K562 (cell line): ENCODE measurements around the gene ST7. TPM values are rescaled to one million over a fixed set of nuclear protein-coding genes. Genes with fewer than 3 reads are reported as not detected.
A peak's percentile ranks its signal among the peaks of the same experiment; 100 is the strongest.

Experiments used
- BHLHE40 ChIP-seq: IDR thresholded peaks from 2 replicates; pipeline ENCODE4 v1.6.1; 2011; ENCODE audit warnings: low read length, improper control_type of control experiment
- CBX5 ChIP-seq: IDR thresholded peaks from 2 replicates; pipeline ENCODE4 v1.6.1; 2014; ENCODE audit warnings: low read depth, borderline replicate concordance
- EP400 ChIP-seq: fragments of 450-650 bp; IDR thresholded peaks from 2 replicates; pipeline ENCODE4 v1.6.1; 2017; ENCODE audit warnings: antibody characterized with exemption, mild to moderate bottlenecking, moderate library complexity
- ETS2 ChIP-seq: IDR thresholded peaks from 2 replicates; pipeline ENCODE4 v1.6.1; 2016; ENCODE audit warnings: borderline replicate concordance, missing genetic modification characterization, mild to moderate bottlenecking, moderate library complexity, missing compliant biosample characterization; ENCODE audit not compliant: poor library complexity, severe bottlenecking
- FOXM1 ChIP-seq, 2 experiments: fragments of 450-650 bp in 1 of 2; sonication (generic) in 1 of 2; formaldehyde crosslinking in 1 of 2; IDR thresholded peaks; 2 replicates each; pipeline versions ENCODE4 v1.6.1 to v1.9.0; 2017 to 2022; ENCODE audit warnings: low read depth in 2 of 2, mild to moderate bottlenecking in 2 of 2, missing genetic modification reagents in 1 of 2, moderate library complexity in 1 of 2
- GTF2F1 ChIP-seq: IDR thresholded peaks from 2 replicates; pipeline ENCODE4 v1.6.1; 2011; ENCODE audit warnings: low read depth, low read length, improper control_type of control experiment
- HDAC6 ChIP-seq: IDR thresholded peaks from 2 replicates; pipeline ENCODE4 v1.6.1; 2012; ENCODE audit warnings: low read depth, mild to moderate bottlenecking, control low read depth, inconsistent platforms, low read length, moderate library complexity
- LEF1 ChIP-seq: fragments of 450-650 bp; IDR thresholded peaks from 2 replicates; pipeline ENCODE4 v1.6.1; 2016; ENCODE audit warnings: mild to moderate bottlenecking
- NCOA2 ChIP-seq, 2 experiments: fragments of 450-650 bp; IDR thresholded peaks; 2 replicates each; pipeline ENCODE4 v1.6.1; 2018; ENCODE audit warnings: mild to moderate bottlenecking in 2 of 2, moderate library complexity in 1 of 2; ENCODE audit not compliant: partially characterized antibody in 2 of 2
- SPI1 ChIP-seq: IDR thresholded peaks from 2 replicates; pipeline ENCODE4 v1.6.1; 2011; ENCODE audit warnings: low read depth, low read length, control low read depth, borderline replicate concordance
- ZNF41 ChIP-seq: fragments of 250-450 bp; sonication (Bioruptor Pico); conservative IDR thresholded peaks from 2 replicates; pipeline ENCODE4 v1.4.0; 2020; ENCODE audit warnings: mild to moderate bottlenecking
- polyA plus RNA-seq, 8 experiments: library from polyadenylated mRNA; depleted of rRNA in 4 of 8; stranded (reverse) in 5 of 8; unstranded in 3 of 8; fragments of >200 nt; fragmentation: Nextera tagmentation in 2 of 8; fragmentation: Illumina TruSeq in 1 of 8; extraction: Ambion mirVana in 2 of 8; extraction: Trizol in 1 of 8; gene quantifications; 2 replicates each; pipeline versions ENCODE4 v1.2.1 to v1.2.3, GENCODE V29; 2011 to 2014; ENCODE audit warnings: inconsistent platforms in 1 of 8, missing spikeins in 1 of 8
- total RNA-seq, 7 experiments: library from RNA; depleted of rRNA in 6 of 7; stranded (reverse); fragments of >200 nt in 6 of 7; fragmentation: Illumina TruSeq in 2 of 7; extraction: Trizol in 2 of 7; gene quantifications; 2 replicates each; pipeline versions ENCODE4 v1.2.1 to v1.2.3, GENCODE V29; 2011 to 2021; ENCODE audit warnings: low replicate concordance in 1 of 7
- TF ChIP-seq, protein P1 (sequence below): fragments of 200-400 bp; formaldehyde crosslinking; IDR thresholded peaks from 2 replicates; pipeline ENCODE4 v1.6.1; 2017; ENCODE audit warnings: mild to moderate bottlenecking, low read depth, low read length, moderate library complexity
- TF ChIP-seq, protein P2 (sequence below): sonication (generic); formaldehyde crosslinking; IDR thresholded peaks from 2 replicates; pipeline ENCODE4 v1.9.0; 2022; ENCODE audit warnings: mild to moderate bottlenecking, missing genetic modification reagents
- TF ChIP-seq, protein P3 (sequence below), 2 experiments: fragments of 450-650 bp in 1 of 2; sonication (generic) in 1 of 2; formaldehyde crosslinking in 1 of 2; IDR thresholded peaks; 2 replicates each; pipeline versions ENCODE4 v1.7.1 to v1.9.0; 2016 to 2022; ENCODE audit warnings: inconsistent platforms in 1 of 2, mild to moderate bottlenecking in 1 of 2, missing genetic modification reagents in 1 of 2

ST7 gene
- total and polyA plus RNA-seq, 9 of the 15 experiments (the other 6 are each of a cell fraction or from before 2014, with no cell fraction given): 23.9 to 56.3 (median 36.9) TPM

DNA sequence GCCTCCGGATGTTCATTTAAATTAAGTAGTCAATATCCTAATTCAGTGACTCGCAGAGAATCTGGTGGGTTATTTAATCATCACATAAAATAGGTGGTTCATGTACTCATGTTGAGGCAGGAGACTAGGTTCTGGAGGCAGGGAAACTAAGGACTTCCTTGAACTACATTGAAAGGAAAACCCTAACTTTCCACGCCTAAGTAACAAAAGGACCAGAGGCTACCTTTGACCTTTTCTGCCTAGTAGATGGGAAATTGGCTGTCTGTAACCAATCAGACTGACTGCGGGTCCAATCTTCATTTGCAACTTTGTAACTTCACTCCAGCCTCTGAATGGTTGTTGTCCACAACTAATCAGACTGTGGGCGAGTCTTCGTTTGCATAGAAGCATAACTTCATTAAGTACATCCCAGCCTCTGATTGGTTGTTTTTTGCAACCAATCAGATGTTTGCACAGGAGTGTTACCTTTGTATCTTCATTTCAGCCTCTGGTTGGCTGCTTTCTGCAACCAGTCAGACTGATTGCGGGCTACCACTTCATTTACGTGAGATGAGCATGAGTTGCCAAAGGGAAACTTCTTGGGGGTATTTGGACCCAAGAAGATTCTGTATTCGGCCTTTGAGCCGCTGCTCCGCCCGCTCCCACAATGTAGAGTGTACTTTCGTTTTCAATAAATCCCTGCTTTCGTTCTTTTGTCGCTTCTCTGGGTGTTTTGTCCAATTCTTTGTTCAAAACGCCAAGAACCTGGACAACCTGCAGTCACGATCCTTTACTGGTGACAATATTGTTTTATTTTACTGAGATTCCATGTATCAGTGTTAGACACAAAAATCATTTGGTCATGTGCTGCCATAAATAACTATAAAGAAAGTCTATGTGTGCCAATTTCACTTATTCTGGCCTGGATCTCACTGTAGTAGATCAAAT, 1.7 kb upstream of the ST7 start (continued):
- TF ChIP-seq BHLHE40: no peak
- TF ChIP-seq GTF2F1: no peak
- no peak for TF ChIP-seq NCOA2 (IDR thresholded peaks at IDR 0.05; ENCODE audit: partially characterized antibody in 2 of 2)
- peak; percentile 27 for TF ChIP-seq EP400
- TF ChIP-seq, protein P1, sequence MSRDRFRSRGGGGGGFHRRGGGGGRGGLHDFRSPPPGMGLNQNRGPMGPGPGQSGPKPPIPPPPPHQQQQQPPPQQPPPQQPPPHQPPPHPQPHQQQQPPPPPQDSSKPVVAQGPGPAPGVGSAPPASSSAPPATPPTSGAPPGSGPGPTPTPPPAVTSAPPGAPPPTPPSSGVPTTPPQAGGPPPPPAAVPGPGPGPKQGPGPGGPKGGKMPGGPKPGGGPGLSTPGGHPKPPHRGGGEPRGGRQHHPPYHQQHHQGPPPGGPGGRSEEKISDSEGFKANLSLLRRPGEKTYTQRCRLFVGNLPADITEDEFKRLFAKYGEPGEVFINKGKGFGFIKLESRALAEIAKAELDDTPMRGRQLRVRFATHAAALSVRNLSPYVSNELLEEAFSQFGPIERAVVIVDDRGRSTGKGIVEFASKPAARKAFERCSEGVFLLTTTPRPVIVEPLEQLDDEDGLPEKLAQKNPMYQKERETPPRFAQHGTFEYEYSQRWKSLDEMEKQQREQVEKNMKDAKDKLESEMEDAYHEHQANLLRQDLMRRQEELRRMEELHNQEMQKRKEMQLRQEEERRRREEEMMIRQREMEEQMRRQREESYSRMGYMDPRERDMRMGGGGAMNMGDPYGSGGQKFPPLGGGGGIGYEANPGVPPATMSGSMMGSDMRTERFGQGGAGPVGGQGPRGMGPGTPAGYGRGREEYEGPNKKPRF: no peak
- TF ChIP-seq, protein P2, sequence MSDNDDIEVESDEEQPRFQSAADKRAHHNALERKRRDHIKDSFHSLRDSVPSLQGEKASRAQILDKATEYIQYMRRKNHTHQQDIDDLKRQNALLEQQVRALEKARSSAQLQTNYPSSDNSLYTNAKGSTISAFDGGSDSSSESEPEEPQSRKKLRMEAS (CRISPR knock-in tag): no peak
- peak; percentile 73 for TF ChIP-seq FOXM1 (IDR thresholded peaks at IDR 0.05; ENCODE audit: low read depth)
- no peak for TF ChIP-seq FOXM1 (CRISPR knock-in tag; IDR thresholded peaks at IDR 0.05; ENCODE audit: low read depth)
- TF ChIP-seq SPI1: no peak
- TF ChIP-seq, protein P3, sequence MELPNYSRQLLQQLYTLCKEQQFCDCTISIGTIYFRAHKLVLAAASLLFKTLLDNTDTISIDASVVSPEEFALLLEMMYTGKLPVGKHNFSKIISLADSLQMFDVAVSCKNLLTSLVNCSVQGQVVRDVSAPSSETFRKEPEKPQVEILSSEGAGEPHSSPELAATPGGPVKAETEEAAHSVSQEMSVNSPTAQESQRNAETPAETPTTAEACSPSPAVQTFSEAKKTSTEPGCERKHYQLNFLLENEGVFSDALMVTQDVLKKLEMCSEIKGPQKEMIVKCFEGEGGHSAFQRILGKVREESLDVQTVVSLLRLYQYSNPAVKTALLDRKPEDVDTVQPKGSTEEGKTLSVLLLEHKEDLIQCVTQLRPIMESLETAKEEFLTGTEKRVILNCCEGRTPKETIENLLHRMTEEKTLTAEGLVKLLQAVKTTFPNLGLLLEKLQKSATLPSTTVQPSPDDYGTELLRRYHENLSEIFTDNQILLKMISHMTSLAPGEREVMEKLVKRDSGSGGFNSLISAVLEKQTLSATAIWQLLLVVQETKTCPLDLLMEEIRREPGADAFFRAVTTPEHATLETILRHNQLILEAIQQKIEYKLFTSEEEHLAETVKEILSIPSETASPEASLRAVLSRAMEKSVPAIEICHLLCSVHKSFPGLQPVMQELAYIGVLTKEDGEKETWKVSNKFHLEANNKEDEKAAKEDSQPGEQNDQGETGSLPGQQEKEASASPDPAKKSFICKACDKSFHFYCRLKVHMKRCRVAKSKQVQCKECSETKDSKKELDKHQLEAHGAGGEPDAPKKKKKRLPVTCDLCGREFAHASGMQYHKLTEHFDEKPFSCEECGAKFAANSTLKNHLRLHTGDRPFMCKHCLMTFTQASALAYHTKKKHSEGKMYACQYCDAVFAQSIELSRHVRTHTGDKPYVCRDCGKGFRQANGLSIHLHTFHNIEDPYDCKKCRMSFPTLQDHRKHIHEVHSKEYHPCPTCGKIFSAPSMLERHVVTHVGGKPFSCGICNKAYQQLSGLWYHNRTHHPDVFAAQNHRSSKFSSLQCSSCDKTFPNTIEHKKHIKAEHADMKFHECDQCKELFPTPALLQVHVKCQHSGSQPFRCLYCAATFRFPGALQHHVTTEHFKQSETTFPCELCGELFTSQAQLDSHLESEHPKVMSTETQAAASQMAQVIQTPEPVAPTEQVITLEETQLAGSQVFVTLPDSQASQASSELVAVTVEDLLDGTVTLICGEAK (IDR thresholded peaks at IDR 0.05): peak; percentile 12; the same call in 1 of the 2 replicates
- TF ChIP-seq, protein P3 (CRISPR knock-in tag; IDR thresholded peaks at IDR 0.05): no peak
- no peak for TF ChIP-seq ETS2 (tag)
- TF ChIP-seq LEF1: no peak
- TF ChIP-seq ZNF41 (CRISPR knock-in tag): no peak
- no peak for TF ChIP-seq CBX5
- TF ChIP-seq HDAC6: no peak
